HEK293 (cell line): ENCODE data around the gene CCL16.

ENCODE experiments used
- CTCF ChIA-PET: fragments of 350-600 bp; formaldehyde crosslinking; extraction: SDS; loops from one replicate; lab custom pipeline; 2021; ENCODE audit warnings: antibody characterized with exemption; lab: Yijun Ruan, JAX
- POLR2A ChIA-PET: fragments of 300-600 bp; formaldehyde crosslinking; extraction: SDS; loops from one replicate; lab custom pipeline; 2020; ENCODE audit warnings: antibody characterized with exemption, inconsistent platforms; lab: Yijun Ruan, JAX
- H3K27ac ChIP-seq: fragments of 200-500 bp; sonication (Bioruptor generic); 2 replicates; pipeline ENCODE4 v1.5.1; 2014; ENCODE audit warnings: low read depth, low read length, control low read depth, inconsistent platforms; ENCODE audit errors: extremely low read depth
- H3K36me3 ChIP-seq, 2 experiments: fragments of 200-500 bp in 1 of 2; sonication (Bioruptor generic) in 1 of 2; 1 replicate in 1 of 2; 2 replicates in 1 of 2; pipeline ENCODE4 v1.5.1; 2014 to 2017; ENCODE audit warnings: inconsistent platforms in 2 of 2, low read length in 2 of 2; ENCODE audit not compliant: control insufficient read depth in 2 of 2, insufficient read depth in 1 of 2
- H3K4me1 ChIP-seq: fragments of 200-500 bp; sonication (Bioruptor generic); 2 replicates; pipeline ENCODE4 v1.5.1; 2014; ENCODE audit warnings: mild to moderate bottlenecking, low read length, inconsistent platforms; ENCODE audit not compliant: control insufficient read depth, insufficient read depth
- H3K4me3 ChIP-seq: 2 replicates; pipeline ENCODE4 v1.5.1; 2011; ENCODE audit warnings: low read depth, mild to moderate bottlenecking, control low read depth, low read length, moderate library complexity
- H3K9me3 ChIP-seq: fragments of 200-500 bp; sonication (Bioruptor generic); 2 replicates; pipeline ENCODE4 v1.5.1; 2014; ENCODE audit warnings: low read depth, low read length, inconsistent platforms; ENCODE audit not compliant: control insufficient read depth, insufficient read depth
- CTCF ChIP-seq: fragments of 450-650 bp; formaldehyde crosslinking; IDR thresholded peaks from 2 replicates; pipeline ENCODE4 v1.5.1; 2016; ENCODE audit warnings: missing biosample characterization, missing genetic modification characterization
- GLI2 ChIP-seq: fragments of 450-650 bp; formaldehyde crosslinking; IDR thresholded peaks from 2 replicates; pipeline ENCODE4; 2017; ENCODE audit warnings: missing biosample characterization, missing genetic modification characterization, low read depth, borderline replicate concordance
- HIC1 ChIP-seq: fragments of 450-650 bp; formaldehyde crosslinking; IDR thresholded peaks from 2 replicates; pipeline ENCODE4 v1.5.1; 2016; ENCODE audit warnings: missing biosample characterization, missing genetic modification characterization
- HOXD13 ChIP-seq: sonication (generic); formaldehyde crosslinking; IDR thresholded peaks from 2 replicates; pipeline ENCODE4 v1.8.0; 2022; ENCODE audit warnings: missing genetic modification reagents, borderline replicate concordance
- MEIS1 ChIP-seq: sonication (generic); formaldehyde crosslinking; IDR thresholded peaks from 2 replicates; pipeline ENCODE4 v1.8.1; 2022; ENCODE audit warnings: missing genetic modification reagents, mild to moderate bottlenecking, borderline replicate concordance
- MZF1 ChIP-seq: fragments of 450-650 bp; formaldehyde crosslinking; IDR thresholded peaks from 2 replicates; pipeline ENCODE4 v1.5.1; 2017; ENCODE audit warnings: missing biosample characterization, missing genetic modification characterization, borderline replicate concordance
- RBAK ChIP-seq: fragments of 450-650 bp; formaldehyde crosslinking; IDR thresholded peaks from 2 replicates; pipeline ENCODE4 v1.5.1; 2016; ENCODE audit warnings: missing biosample characterization, missing genetic modification characterization
- SETDB1 ChIP-seq: IDR thresholded peaks from one replicate; pipeline ENCODE4 v1.6.1; 2017; ENCODE audit warnings: mild to moderate bottlenecking, low read length, moderate library complexity, mixed read lengths; ENCODE audit not compliant: insufficient read length
- ZBTB11 ChIP-seq: fragments of 450-650 bp; formaldehyde crosslinking; conservative IDR thresholded peaks from 2 replicates; pipeline ENCODE4 v1.5.1; 2016; ENCODE audit warnings: low read depth, missing biosample characterization, missing genetic modification characterization
- ZBTB48 ChIP-seq: fragments of 450-650 bp; formaldehyde crosslinking; IDR thresholded peaks from 2 replicates; pipeline ENCODE4 v1.5.1; 2016; ENCODE audit warnings: missing biosample characterization, missing genetic modification characterization
- ZBTB6 ChIP-seq: fragments of 450-650 bp; formaldehyde crosslinking; IDR thresholded peaks from 2 replicates; pipeline ENCODE4 v1.5.1; 2017; ENCODE audit warnings: missing biosample characterization, missing genetic modification characterization
- ZFHX2 ChIP-seq: fragments of 450-650 bp; formaldehyde crosslinking; conservative IDR thresholded peaks from 2 replicates; pipeline ENCODE4 v1.5.1; 2016; ENCODE audit warnings: missing biosample characterization, missing genetic modification characterization
- ZFP3 ChIP-seq: fragments of 450-650 bp; formaldehyde crosslinking; IDR thresholded peaks from 2 replicates; pipeline ENCODE4 v1.5.1; 2016; ENCODE audit warnings: low read depth, missing biosample characterization, missing genetic modification characterization
- ZFP37 ChIP-seq: fragments of 450-650 bp; formaldehyde crosslinking; IDR thresholded peaks from 2 replicates; pipeline ENCODE4 v1.5.1; 2016; ENCODE audit warnings: missing biosample characterization, missing genetic modification characterization
- ZNF155 ChIP-seq: fragments of 450-650 bp; formaldehyde crosslinking; IDR thresholded peaks from 2 replicates; pipeline ENCODE4 v1.5.1; 2016; ENCODE audit warnings: missing biosample characterization, missing genetic modification characterization
- ZNF26 ChIP-seq: fragments of 450-650 bp; formaldehyde crosslinking; IDR thresholded peaks from 2 replicates; pipeline ENCODE4 v1.5.1; 2016; ENCODE audit warnings: missing biosample characterization, missing genetic modification characterization
- ZNF292 ChIP-seq: fragments of 450-650 bp; formaldehyde crosslinking; IDR thresholded peaks from 2 replicates; pipeline ENCODE4 v1.5.1; 2016; ENCODE audit warnings: low read depth, missing biosample characterization, missing genetic modification characterization, borderline replicate concordance
- ZNF341 ChIP-seq: fragments of 450-650 bp; formaldehyde crosslinking; IDR thresholded peaks from 2 replicates; pipeline ENCODE4; 2016; ENCODE audit warnings: low read depth, missing biosample characterization, missing genetic modification characterization
- ZNF350 ChIP-seq: fragments of 450-650 bp; formaldehyde crosslinking; IDR thresholded peaks from 2 replicates; pipeline ENCODE4 v1.5.0; 2017; ENCODE audit warnings: missing biosample characterization, mild to moderate bottlenecking, missing genetic modification characterization
- ZNF426 ChIP-seq: fragments of 450-650 bp; formaldehyde crosslinking; IDR thresholded peaks from 2 replicates; pipeline ENCODE4 v1.5.1; 2017; ENCODE audit warnings: missing biosample characterization, missing genetic modification characterization, mild to moderate bottlenecking, inconsistent platforms, moderate library complexity
- ZNF558 ChIP-seq: fragments of 450-650 bp; formaldehyde crosslinking; IDR thresholded peaks from 2 replicates; pipeline ENCODE4 v1.5.1; 2016; ENCODE audit warnings: missing biosample characterization, missing genetic modification characterization
- ZNF580 ChIP-seq: fragments of 450-650 bp; formaldehyde crosslinking; IDR thresholded peaks from 2 replicates; pipeline ENCODE4 v1.5.1; 2016; ENCODE audit warnings: missing biosample characterization, missing genetic modification characterization
- ZNF596 ChIP-seq: fragments of 450-650 bp; IDR thresholded peaks from 2 replicates; pipeline ENCODE4 v1.5.0; 2018; ENCODE audit warnings: missing biosample characterization, mild to moderate bottlenecking, missing genetic modification characterization, moderate library complexity
- ZNF624 ChIP-seq: fragments of 450-650 bp; formaldehyde crosslinking; IDR thresholded peaks from 2 replicates; pipeline ENCODE4 v1.5.1; 2017; ENCODE audit warnings: missing biosample characterization, missing genetic modification characterization
- ZSCAN23 ChIP-seq: fragments of 450-650 bp; formaldehyde crosslinking; IDR thresholded peaks from 2 replicates; pipeline ENCODE4 v1.5.1; 2016; ENCODE audit warnings: missing biosample characterization, missing genetic modification characterization

CCL16 gene

GRCh38 chr17:36027761-36028160 is 46.5 kb upstream of the CCL16 start:
- H3K9me3 ChIP-seq: no peaks in the 10 kb centered on the region
- H3K4me3 ChIP-seq: no peak overlapping the region
- H3K36me3 ChIP-seq: no peaks in the 10 kb centered on the region
- no peak overlapping the region for H3K27ac ChIP-seq
- TF ChIP-seq ZFP37 (no peak), SETDB1 (no peak), ZNF596 (no peak), MEIS1 (CRISPR knock-in tag) (no peak), ZBTB6 (tag by site-specific recombination) (no peak), MZF1 (tag by site-specific recombination) (no peak), ZNF558 (tag by site-specific recombination) (no peak), ZNF26 (no peak), ZNF292 (tag by site-specific recombination) (no peak), ZBTB48 (tag by site-specific recombination) (no peak), ZSCAN23 (tag by site-specific recombination) (no peak), ZNF155 (no peak), GLI2 (tag by site-specific recombination) (no peak), RBAK (no peak), ZNF580 (tag by site-specific recombination) (no peak), CTCF (tag by site-specific recombination) (no peak), ZNF350 (tag by site-specific recombination) (no peak), ZFHX2 (no peak), ZNF624 (tag by site-specific recombination) (no peak)
- H3K4me1 ChIP-seq: no peaks in the 10 kb centered on the region
- ChIA-PET POLR2A (no interaction called here), CTCF (interaction anchor here (2.0 kb wide), 1 partner anchor 121 kb away, joined by 12 read pairs; no protein-coding TSS in a partner anchor)

- ChIA-PET CTCF (interaction anchor here (1.4 kb wide), 1 partner anchor 55 kb away, joined by 7 read pairs; no protein-coding TSS in a partner anchor), POLR2A (no interaction called here)
- H3K9me3 ChIP-seq: no peaks in the 10 kb centered on the region
- H3K36me3 ChIP-seq: no peaks in the 10 kb centered on the region
- H3K4me3 ChIP-seq: no peak overlapping the region
- no peaks in the 10 kb centered on the region for H3K4me1 ChIP-seq
- no peak overlapping the region for H3K27ac ChIP-seq
- TF ChIP-seq ZBTB11: no peak
- no peak for TF ChIP-seq ZFP3 (tag by site-specific recombination)
- TF ChIP-seq HIC1 (tag by site-specific recombination): no peak
- TF ChIP-seq ZNF426 (tag by site-specific recombination): no peak
- TF ChIP-seq ZNF341 (tag by site-specific recombination): no peak
- no peak for TF ChIP-seq HOXD13 (CRISPR knock-in tag)
Measured at GRCh38 chr17:36024106-36024869, 43.0 kb upstream of the CCL16 start.
